K562 (cell line): ENCODE results near the gene MANEA. TPM values are rescaled to one million over a fixed set of nuclear protein-coding genes. Genes with fewer than 3 reads are reported as not detected.

Experiments used
- ATAC-seq: fragments of 200-7000 bp; cut with Tn5 transposase; 3 replicates; pipeline ENCODE4 v1.9.1; 2020; ENCODE audit warnings: moderate library complexity
- BruUV-seq: library from RNA; stranded (reverse); fragments of 400-500 nt; replicated peaks from 2 replicates; lab custom pipeline; 2021; lab: Mats Ljungman, UMichigan
- CTCF ChIA-PET: fragments of 300-600 bp; formaldehyde crosslinking; extraction: SDS; loops from one replicate; lab custom pipeline; 2021; ENCODE audit warnings: low intra/inter-chr PET ratio; lab: Yijun Ruan, JAX
- POLR2A ChIA-PET: fragments of 300-600, 350-650 bp; sonication (Branson Sonifier 250); formaldehyde crosslinking; extraction: SDS; loops from one replicate; lab custom pipeline; 2021; ENCODE audit warnings: antibody characterized with exemption, inconsistent platforms; lab: Yijun Ruan, JAX
- DNase-seq, 4 experiments: peaks; one replicate each; pipeline versions ENCODE4 v3.0.0 to v3.0.0-alpha.2; 2011 to 2018; ENCODE audit warnings: low spot score in 3 of 4, mixed read lengths in 3 of 4; ENCODE audit errors: extremely low read depth in 1 of 4
- FAIRE-seq: peaks from 2 replicates; lab custom pipeline; 2011; peaks lifted over from hg19 to GRCh38; lab: Jason Lieb, UNC
- H2AFZ ChIP-seq: 2 replicates; pipeline ENCODE4 v1.6.0; 2011; ENCODE audit warnings: low read depth, low read length, control low read depth, inconsistent platforms
- H3K27ac ChIP-seq: fragments of 200-600 bp; 3 replicates; pipeline ENCODE4 v1.8.0; 2011; ENCODE audit warnings: low read depth, mild to moderate bottlenecking, control low read depth, inconsistent platforms, low read length, moderate library complexity, mixed read lengths; ENCODE audit errors: extremely low read depth
- H3K27me3 ChIP-seq, 2 experiments: fragments of 300-600 bp in 1 of 2; 2 replicates in 1 of 2; 3 replicates in 1 of 2; pipeline versions ENCODE4 v1.6.0 to v1.8.0; 2011; ENCODE audit warnings: inconsistent platforms in 2 of 2, low read length in 2 of 2, mild to moderate bottlenecking in 1 of 2, mixed read lengths in 1 of 2, moderate library complexity in 1 of 2; ENCODE audit not compliant: control insufficient read depth in 2 of 2, insufficient read depth in 2 of 2
- H3K36me3 ChIP-seq: fragments of 300-600 bp; 3 replicates; pipeline ENCODE4 v1.8.0; 2011; ENCODE audit warnings: mild to moderate bottlenecking, low read length, inconsistent platforms; ENCODE audit not compliant: control insufficient read depth, insufficient read depth
- H3K4me1 ChIP-seq, 2 experiments: fragments of 200-600 bp in 1 of 2; replicated peaks in 1 of 2; 2 replicates in 1 of 2; 3 replicates in 1 of 2; pipeline versions ENCODE4 v1.5.1 to v1.8.0; 2011; ENCODE audit warnings: inconsistent platforms in 2 of 2, low read length in 2 of 2, mild to moderate bottlenecking in 1 of 2, mixed read lengths in 1 of 2, moderate library complexity in 1 of 2; ENCODE audit not compliant: control insufficient read depth in 2 of 2, insufficient read depth in 2 of 2
- H3K4me2 ChIP-seq: 2 replicates; pipeline ENCODE4 v1.6.1; 2011; ENCODE audit warnings: low read length, control low read depth, inconsistent platforms, mixed read lengths; ENCODE audit not compliant: insufficient read depth
- H3K4me3 ChIP-seq: fragments of 200-600 bp; sonication (generic), shearing (Covaris generic); 2 replicates; pipeline ENCODE4 v1.5.1; 2016; ENCODE audit warnings: control low read depth, inconsistent platforms
- H3K79me2 ChIP-seq: fragments of 200-600 bp; 3 replicates; pipeline ENCODE4 v1.8.0; 2011; ENCODE audit warnings: low read length, inconsistent platforms; ENCODE audit not compliant: control insufficient read depth, insufficient read depth
- H3K9ac ChIP-seq, 2 experiments: 2 replicates each; pipeline versions ENCODE4 v1.6.0 to v1.6.1; 2011; ENCODE audit warnings: low read depth in 2 of 2, low read length in 2 of 2, control low read depth in 1 of 2, inconsistent platforms in 1 of 2, mild to moderate bottlenecking in 1 of 2, mixed read lengths in 1 of 2; ENCODE audit not compliant: insufficient read depth in 1 of 2
- H3K9me1 ChIP-seq: one replicate; pipeline ENCODE4 v1.6.0; 2011; ENCODE audit warnings: inconsistent platforms, mild to moderate bottlenecking, low read length, moderate library complexity; ENCODE audit not compliant: control insufficient read depth, insufficient read depth
- H3K9me3 ChIP-seq: replicated peaks from 2 replicates; pipeline ENCODE4 v1.5.1; 2011; ENCODE audit warnings: low read depth, low read length, inconsistent platforms; ENCODE audit not compliant: control insufficient read depth, insufficient read depth
- H4K20me1 ChIP-seq: replicated peaks from 2 replicates; pipeline ENCODE4 v1.6.1; 2011; ENCODE audit warnings: low read length, inconsistent platforms, mixed read lengths; ENCODE audit not compliant: control insufficient read depth, insufficient read depth
- ASH1L ChIP-seq: fragments of 450-650 bp; IDR thresholded peaks from 2 replicates; pipeline ENCODE4 v1.6.1; 2018; ENCODE audit warnings: borderline replicate concordance, mild to moderate bottlenecking, low read depth; ENCODE audit not compliant: partially characterized antibody
- DDX20 ChIP-seq: fragments of 450-650 bp; IDR thresholded peaks from 2 replicates; pipeline ENCODE4 v1.6.1; 2016; ENCODE audit warnings: missing genetic modification characterization, low read depth, mild to moderate bottlenecking, missing compliant biosample characterization, moderate library complexity
- KDM5B ChIP-seq: fragments of 200-600 bp; sonication (generic); IDR thresholded peaks from 2 replicates; pipeline ENCODE4 v1.6.1; 2012; ENCODE audit warnings: low read depth, mild to moderate bottlenecking, moderate library complexity, low read length, control low read depth, inconsistent platforms; ENCODE audit not compliant: insufficient replicate concordance
- MIER1 ChIP-seq: fragments of 450-650 bp; IDR thresholded peaks from 2 replicates; pipeline ENCODE4 v1.6.1; 2016; ENCODE audit warnings: antibody characterized with exemption, mild to moderate bottlenecking, low read depth
- NFIX ChIP-seq: fragments of 250-450 bp; sonication (Bioruptor Pico); IDR thresholded peaks from 2 replicates; pipeline ENCODE4 v1.4.0; 2020; ENCODE audit warnings: low read depth, mild to moderate bottlenecking, moderate library complexity
- ZNF316 ChIP-seq: fragments of 450-650 bp; IDR thresholded peaks from 2 replicates; pipeline ENCODE4 v1.6.1; 2016
- ZNF699 ChIP-seq: fragments of 250-450 bp; sonication (Bioruptor Pico); IDR thresholded peaks from 2 replicates; pipeline ENCODE4 v1.8.0; 2021; ENCODE audit warnings: mild to moderate bottlenecking, moderate library complexity; ENCODE audit not compliant: insufficient replicate concordance
- WGBS: fragments of 100-300 bp; shearing (Covaris generic); methylation state at CpG from one replicate; pipeline ENCODE4 v1.1.6; 2016; ENCODE audit warnings: low coverage, mixed read lengths; ENCODE audit not compliant: insufficient coverage; ENCODE audit errors: missing lambda C conversion rate; 5-methylcytosine and 5-hydroxymethylcytosine counted together
- in situ Hi-C: fragments of 300-500 bp; cut with MboI; formaldehyde crosslinking; loops from 4 replicates; pipeline ENCODE4 v1.15.0; 2018; ENCODE audit warnings: inconsistent platforms, mixed read lengths
- intact Hi-C: fragments of 100-400 bp; cut with micrococcal nuclease; formaldehyde crosslinking; loops from 2 replicates; pipeline ENCODE4 v1.14.2; 2022
- polyA plus RNA-seq, 8 experiments: library from polyadenylated mRNA; depleted of rRNA in 4 of 8; stranded (reverse) in 5 of 8; unstranded in 3 of 8; fragments of >200 nt; fragmentation: Nextera tagmentation in 2 of 8; fragmentation: Illumina TruSeq in 1 of 8; extraction: Ambion mirVana in 2 of 8; extraction: Trizol in 1 of 8; gene quantifications; 2 replicates each; pipeline versions ENCODE4 v1.2.1 to v1.2.3, GENCODE V29; 2011 to 2014; ENCODE audit warnings: inconsistent platforms in 1 of 8, missing spikeins in 1 of 8
- total RNA-seq, 7 experiments: library from RNA; depleted of rRNA in 6 of 7; stranded (reverse); fragments of >200 nt in 6 of 7; fragmentation: Illumina TruSeq in 2 of 7; extraction: Trizol in 2 of 7; gene quantifications; 2 replicates each; pipeline versions ENCODE4 v1.2.1 to v1.2.3, GENCODE V29; 2011 to 2021; ENCODE audit warnings: low replicate concordance in 1 of 7
- TF ChIP-seq, protein P1 (sequence below), 3 experiments: IDR thresholded peaks in 2 of 3; conservative IDR thresholded peaks in 1 of 3; 2 replicates each; pipeline ENCODE4 v1.5.1; 2011 to 2012; ENCODE audit warnings: low read length in 3 of 3, mild to moderate bottlenecking in 3 of 3, control low read depth in 2 of 3, improper control_type of control experiment in 1 of 3, inconsistent platforms in 1 of 3, low read depth in 1 of 3, mixed read lengths in 1 of 3, moderate library complexity in 1 of 3; ENCODE audit not compliant: insufficient read depth in 2 of 3

MANEA gene
- total and polyA plus RNA-seq, 9 of the 15 experiments (the other 6 are each of a cell fraction or from before 2014, with no cell fraction given) = 4.8 to 16.1 (median 11.4) TPM

DNA sequence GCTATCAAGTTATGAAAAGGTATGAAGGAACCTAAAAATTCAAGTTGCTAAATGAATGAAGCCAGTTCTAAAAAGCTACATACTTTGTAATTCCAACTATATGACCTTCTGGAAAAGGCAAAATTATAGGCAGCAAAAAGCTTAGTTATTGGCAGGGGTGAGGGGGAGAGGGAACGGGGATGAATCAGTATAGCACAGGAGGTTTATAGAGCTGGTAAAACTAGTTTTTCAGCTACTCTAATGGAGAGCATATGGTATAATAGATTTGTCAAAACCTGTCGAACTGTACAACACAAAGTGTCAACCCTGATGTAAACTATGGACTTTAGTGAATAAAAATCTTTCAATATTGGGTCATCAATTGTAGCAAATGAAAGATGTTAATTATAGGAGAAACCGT is 18.7 kb downstream of the MANEA start:
- intact Hi-C loops = no loop called here
- FAIRE-seq = no peak
- Histone ChIP-seq H3K9me1 (no peaks in the 10 kb centered on the region), H3K27me3 (no peaks in the 10 kb centered on the region), H3K4me1 (no peaks in the 10 kb centered on the region), H3K79me2 (peaks cover 5% of the 10 kb centered on the region; the same call in 1 of the 3 replicates), H3K4me2 (no peak overlapping the region), H3K9ac (no peak overlapping the region), H4K20me1 (no peaks in the 10 kb centered on the region), H3K4me3 (no peak overlapping the region), H3K9me3 (no peaks in the 10 kb centered on the region), H3K27ac (no peak overlapping the region), H3K36me3 (no peaks in the 10 kb centered on the region), H2AFZ (no peak overlapping the region)
- DNase-seq = no peak
- POLR2A ChIA-PET = no interaction called here
- ATAC-seq = no peak
- 48% methylated on average over 3 of the region's 3 CpGs for WGBS
- CTCF ChIA-PET = no interaction called here
- BruUV-seq = no TSS peak
- in situ Hi-C loops = no loop called here
- TF ChIP-seq, protein P1, sequence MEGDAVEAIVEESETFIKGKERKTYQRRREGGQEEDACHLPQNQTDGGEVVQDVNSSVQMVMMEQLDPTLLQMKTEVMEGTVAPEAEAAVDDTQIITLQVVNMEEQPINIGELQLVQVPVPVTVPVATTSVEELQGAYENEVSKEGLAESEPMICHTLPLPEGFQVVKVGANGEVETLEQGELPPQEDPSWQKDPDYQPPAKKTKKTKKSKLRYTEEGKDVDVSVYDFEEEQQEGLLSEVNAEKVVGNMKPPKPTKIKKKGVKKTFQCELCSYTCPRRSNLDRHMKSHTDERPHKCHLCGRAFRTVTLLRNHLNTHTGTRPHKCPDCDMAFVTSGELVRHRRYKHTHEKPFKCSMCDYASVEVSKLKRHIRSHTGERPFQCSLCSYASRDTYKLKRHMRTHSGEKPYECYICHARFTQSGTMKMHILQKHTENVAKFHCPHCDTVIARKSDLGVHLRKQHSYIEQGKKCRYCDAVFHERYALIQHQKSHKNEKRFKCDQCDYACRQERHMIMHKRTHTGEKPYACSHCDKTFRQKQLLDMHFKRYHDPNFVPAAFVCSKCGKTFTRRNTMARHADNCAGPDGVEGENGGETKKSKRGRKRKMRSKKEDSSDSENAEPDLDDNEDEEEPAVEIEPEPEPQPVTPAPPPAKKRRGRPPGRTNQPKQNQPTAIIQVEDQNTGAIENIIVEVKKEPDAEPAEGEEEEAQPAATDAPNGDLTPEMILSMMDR (IDR thresholded peaks at IDR 0.05 in 2 of 3, conservative IDR thresholded peaks at IDR 0.05 in 1 of 3; ENCODE audit: insufficient read depth in 2 of 3, low read depth in 1 of 3, low read length in 3 of 3) = no peak
- TF ChIP-seq DDX20 (tag) = no peak
- no peak for TF ChIP-seq NFIX
- TF ChIP-seq ASH1L = no peak
- no peak for TF ChIP-seq ZNF699 (CRISPR knock-in tag)
- TF ChIP-seq MIER1 = no peak
- no peak for TF ChIP-seq KDM5B
- TF ChIP-seq ZNF316 = no peak
